WERI-Rb-1 (cell line): Measurements from ENCODE around the gene NCAPG2.

ENCODE experiments used
- DNase-seq: peaks from one replicate; pipeline ENCODE4 v3.0.0-alpha.2; 2020
- H3K27ac ChIP-seq: fragments of 250-450 bp; sonication (Bioruptor Pico); 2 replicates; pipeline ENCODE4 v1.5.1; 2020; ENCODE audit warnings: mild to moderate bottlenecking, moderate library complexity
- H3K27me3 ChIP-seq: fragments of 250-450 bp; sonication (Bioruptor Pico); 2 replicates; pipeline ENCODE4 v1.5.1; 2021; ENCODE audit warnings: mild to moderate bottlenecking, low read depth, moderate library complexity; ENCODE audit not compliant: insufficient read depth, severe bottlenecking
- H3K36me3 ChIP-seq: fragments of 250-450 bp; sonication (Bioruptor Pico); 2 replicates; pipeline ENCODE4 v1.5.1; 2020; ENCODE audit warnings: mild to moderate bottlenecking, moderate library complexity
- H3K4me3 ChIP-seq: 2 replicates; pipeline ENCODE4 v1.5.1; 2011; ENCODE audit warnings: low read depth, mild to moderate bottlenecking, control low read depth, low read length
- H3K9me3 ChIP-seq: fragments of 250-450 bp; sonication (Bioruptor Pico); 2 replicates; pipeline ENCODE4 v1.5.1; 2021; ENCODE audit warnings: mild to moderate bottlenecking, moderate library complexity; ENCODE audit not compliant: severe bottlenecking
- TF ChIP-seq, protein P1 (sequence below): IDR thresholded peaks from 2 replicates; pipeline ENCODE4 v1.5.1; 2011; ENCODE audit warnings: low read depth, mild to moderate bottlenecking, control low read depth, inconsistent platforms, low read length

The NCAPG2 gene

DNA sequence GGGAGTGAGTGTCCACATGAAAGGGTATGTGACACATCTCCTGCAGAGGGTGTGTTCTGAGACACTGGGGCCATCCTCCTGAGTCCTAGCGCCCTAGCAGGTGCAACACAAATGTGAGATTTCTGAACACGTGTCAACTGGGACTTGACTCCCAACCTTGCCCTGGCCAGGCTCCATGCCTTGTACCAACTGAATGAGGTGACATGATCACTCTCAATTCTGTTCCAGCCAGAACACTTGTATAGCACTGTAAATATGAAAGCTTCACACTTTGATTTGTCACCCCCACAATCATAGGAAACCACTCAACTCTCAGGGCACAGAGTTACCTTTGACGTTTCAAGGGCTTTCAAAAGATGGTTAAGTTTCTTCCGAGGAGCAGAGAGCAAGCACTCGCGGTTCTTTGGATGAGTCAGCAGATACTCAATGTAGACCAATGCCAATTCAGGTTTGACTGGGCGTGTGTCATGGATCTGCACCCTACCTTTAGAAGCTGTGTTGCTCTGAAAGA, 48.6 kb downstream of the NCAPG2 start:
- Histone ChIP-seq H3K9me3 (no peaks in the 10 kb centered on the region), H3K36me3 (peaks cover 78% of the 10 kb centered on the region), H3K4me3 (no peak overlapping the region), H3K27ac (no peak overlapping the region), H3K27me3 (no peaks in the 10 kb centered on the region)
- DNase-seq = no peak
- TF ChIP-seq, protein P1, sequence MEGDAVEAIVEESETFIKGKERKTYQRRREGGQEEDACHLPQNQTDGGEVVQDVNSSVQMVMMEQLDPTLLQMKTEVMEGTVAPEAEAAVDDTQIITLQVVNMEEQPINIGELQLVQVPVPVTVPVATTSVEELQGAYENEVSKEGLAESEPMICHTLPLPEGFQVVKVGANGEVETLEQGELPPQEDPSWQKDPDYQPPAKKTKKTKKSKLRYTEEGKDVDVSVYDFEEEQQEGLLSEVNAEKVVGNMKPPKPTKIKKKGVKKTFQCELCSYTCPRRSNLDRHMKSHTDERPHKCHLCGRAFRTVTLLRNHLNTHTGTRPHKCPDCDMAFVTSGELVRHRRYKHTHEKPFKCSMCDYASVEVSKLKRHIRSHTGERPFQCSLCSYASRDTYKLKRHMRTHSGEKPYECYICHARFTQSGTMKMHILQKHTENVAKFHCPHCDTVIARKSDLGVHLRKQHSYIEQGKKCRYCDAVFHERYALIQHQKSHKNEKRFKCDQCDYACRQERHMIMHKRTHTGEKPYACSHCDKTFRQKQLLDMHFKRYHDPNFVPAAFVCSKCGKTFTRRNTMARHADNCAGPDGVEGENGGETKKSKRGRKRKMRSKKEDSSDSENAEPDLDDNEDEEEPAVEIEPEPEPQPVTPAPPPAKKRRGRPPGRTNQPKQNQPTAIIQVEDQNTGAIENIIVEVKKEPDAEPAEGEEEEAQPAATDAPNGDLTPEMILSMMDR = no peak

- peaks cover 78% of the 10 kb centered on the region for H3K36me3 ChIP-seq
- no peak overlapping the region for H3K4me3 ChIP-seq
- no peaks in the 10 kb centered on the region for H3K9me3 ChIP-seq
- H3K27me3 ChIP-seq = no peaks in the 10 kb centered on the region
- TF ChIP-seq, protein P1 = no peak
- no peak for DNase-seq
- H3K27ac ChIP-seq = no peak overlapping the region
Measured at GRCh38 chr7:158655507-158655906, 49.1 kb downstream of the NCAPG2 start.

GRCh38 chr7:158651968-158652565, 52.5 kb downstream of the NCAPG2 start:
- Histone ChIP-seq H3K4me3 (no peak overlapping the region), H3K9me3 (no peaks in the 10 kb centered on the region), H3K27me3 (no peaks in the 10 kb centered on the region), H3K36me3 (peaks cover 86% of the 10 kb centered on the region), H3K27ac (no peak overlapping the region)
- TF ChIP-seq, protein P1 = no peak
- DNase-seq = no peak

- no peak overlapping the region for H3K27ac ChIP-seq
- no peaks in the 10 kb centered on the region for H3K9me3 ChIP-seq
- no peak overlapping the region for H3K4me3 ChIP-seq
- peaks cover 85% of the 10 kb centered on the region for H3K36me3 ChIP-seq
- TF ChIP-seq, protein P1 = no peak
- no peak for DNase-seq
- no peaks in the 10 kb centered on the region for H3K27me3 ChIP-seq
Measured at GRCh38 chr7:158650821-158651225, 53.8 kb downstream of the NCAPG2 start.

GRCh38 chr7:158649279-158649678, 55.3 kb downstream of the NCAPG2 start:
- H3K4me3 ChIP-seq = no peak overlapping the region
- no peak for DNase-seq
- H3K36me3 ChIP-seq = peaks cover 85% of the 10 kb centered on the region
- H3K27me3 ChIP-seq = no peaks in the 10 kb centered on the region
- no peak overlapping the region for H3K27ac ChIP-seq
- no peaks in the 10 kb centered on the region for H3K9me3 ChIP-seq
- TF ChIP-seq, protein P1 = no peak

DNA sequence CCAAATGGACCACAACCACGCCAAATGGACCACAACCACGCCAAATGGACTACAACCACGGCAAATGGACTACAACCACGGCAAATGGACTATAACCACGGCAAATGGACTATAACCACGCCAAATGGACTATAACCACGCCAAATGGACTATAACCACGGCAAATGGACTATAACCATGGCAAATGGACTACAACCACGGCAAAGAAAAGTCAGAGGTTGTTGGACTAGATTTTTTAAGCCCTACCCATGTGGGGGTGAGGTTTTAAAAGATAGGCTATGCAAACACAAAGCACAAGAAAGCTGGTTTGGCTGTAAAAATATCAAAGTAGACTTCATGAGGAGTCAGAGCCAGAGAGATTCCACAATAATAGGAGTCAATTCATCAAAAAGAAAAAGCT, 55.8 kb downstream of the NCAPG2 start:
- H3K27me3 ChIP-seq = no peaks in the 10 kb centered on the region
- DNase-seq = no peak
- no peak overlapping the region for H3K4me3 ChIP-seq
- H3K27ac ChIP-seq = no peak overlapping the region
- TF ChIP-seq, protein P1 = no peak
- no peaks in the 10 kb centered on the region for H3K9me3 ChIP-seq
- peaks cover 85% of the 10 kb centered on the region for H3K36me3 ChIP-seq
